Measurements from ENCODE around the gene SHMT1. TPM values are rescaled to one million over a fixed set of nuclear protein-coding genes. Genes with fewer than 3 reads are reported as not detected.
"Not testable (repeated sequence)": the region's sequence is repeated elsewhere in the genome, so short reads cannot be mapped to it uniquely, and the experiment has no call there.

The SHMT1 gene
- total RNA-seq (2014; rRNA removed; shearing (Covaris generic)), result 43.2 and 50.8 TPM in 2 replicates

GRCh38 chr17:18363101-18364049, at the start of gene SHMT1:
SHMT1 (minus strand) TSS chr17:18363550; CDS start chr17:18355981, 7,569 bp downstream.
- DNase-seq (ENCODE audit: low read depth), result peak; percentile 94

GRCh38 chr17:18412001-18412538, 48.7 kb upstream of the SHMT1 start:
- DNase-seq (ENCODE audit: low read depth), result not testable (repeated sequence)

- DNase-seq (ENCODE audit: low read depth), result peak; percentile 48
These were observed 48.1 kb upstream of the SHMT1 start for GRCh38 chr17:18411377-18411864.

- DNase-seq (ENCODE audit: low read depth), result peak; percentile 18
These were observed 47.4 kb upstream of the SHMT1 start for GRCh38 chr17:18410736-18411135.

- DNase-seq (ENCODE audit: low read depth), result peak; percentile 18
These were observed 46.0 kb upstream of the SHMT1 start for GRCh38 chr17:18409321-18409720.

- DNase-seq (ENCODE audit: low read depth), result not testable (repeated sequence)
These were observed 45.6 kb upstream of the SHMT1 start for GRCh38 chr17:18408906-18409305.

GRCh38 chr17:18403604-18404003, 40.3 kb upstream of the SHMT1 start:
- not testable (repeated sequence) for DNase-seq (ENCODE audit: low read depth)

GRCh38 chr17:18403166-18403565, 39.8 kb upstream of the SHMT1 start:
- DNase-seq (ENCODE audit: low read depth), result not testable (repeated sequence)

GRCh38 chr17:18401872-18402590, 38.7 kb upstream of the SHMT1 start:
- not testable (repeated sequence) for DNase-seq (ENCODE audit: low read depth)

GRCh38 chr17:18388728-18389127, 25.4 kb upstream of the SHMT1 start:
- not testable (repeated sequence) for DNase-seq (ENCODE audit: low read depth)

- not testable (repeated sequence) for DNase-seq (ENCODE audit: low read depth)
These were observed 24.9 kb upstream of the SHMT1 start for GRCh38 chr17:18388266-18388665.

- not testable (repeated sequence) for DNase-seq (ENCODE audit: low read depth)
These were observed 24.2 kb upstream of the SHMT1 start for GRCh38 chr17:18387583-18387982.

- not testable (repeated sequence) for DNase-seq (ENCODE audit: low read depth)
These were observed 20.9 kb upstream of the SHMT1 start for GRCh38 chr17:18384271-18384670.

- not testable (repeated sequence) for DNase-seq (ENCODE audit: low read depth)
These were observed 19.7 kb upstream of the SHMT1 start for GRCh38 chr17:18383079-18383481.

- no peak for DNase-seq (ENCODE audit: low read depth)
These were observed 19.2 kb upstream of the SHMT1 start for GRCh38 chr17:18382441-18383078.

GRCh38 chr17:18381953-18382245, 18.5 kb upstream of the SHMT1 start:
- DNase-seq (ENCODE audit: low read depth), result no peak

- no peak for DNase-seq (ENCODE audit: low read depth)
These were observed 18.0 kb upstream of the SHMT1 start for GRCh38 chr17:18381158-18381952.

- no peak for DNase-seq (ENCODE audit: low read depth)
These were observed 17.3 kb upstream of the SHMT1 start for GRCh38 chr17:18380471-18381157.

GRCh38 chr17:18379246-18380146, 16.1 kb upstream of the SHMT1 start:
- no peak for DNase-seq (ENCODE audit: low read depth)

All from M059J (cell line).